ENCODE results near the gene BLOC1S5. TPM values are rescaled to one million over a fixed set of nuclear protein-coding genes. Genes with fewer than 3 reads are reported as not detected.

BLOC1S5 gene
- total and polyA plus RNA-seq, 9 of the 15 experiments (the other 6 are each of a cell fraction or from before 2014, with no cell fraction given), result 8.5 to 41.0 (median 27.7) TPM

DNA sequence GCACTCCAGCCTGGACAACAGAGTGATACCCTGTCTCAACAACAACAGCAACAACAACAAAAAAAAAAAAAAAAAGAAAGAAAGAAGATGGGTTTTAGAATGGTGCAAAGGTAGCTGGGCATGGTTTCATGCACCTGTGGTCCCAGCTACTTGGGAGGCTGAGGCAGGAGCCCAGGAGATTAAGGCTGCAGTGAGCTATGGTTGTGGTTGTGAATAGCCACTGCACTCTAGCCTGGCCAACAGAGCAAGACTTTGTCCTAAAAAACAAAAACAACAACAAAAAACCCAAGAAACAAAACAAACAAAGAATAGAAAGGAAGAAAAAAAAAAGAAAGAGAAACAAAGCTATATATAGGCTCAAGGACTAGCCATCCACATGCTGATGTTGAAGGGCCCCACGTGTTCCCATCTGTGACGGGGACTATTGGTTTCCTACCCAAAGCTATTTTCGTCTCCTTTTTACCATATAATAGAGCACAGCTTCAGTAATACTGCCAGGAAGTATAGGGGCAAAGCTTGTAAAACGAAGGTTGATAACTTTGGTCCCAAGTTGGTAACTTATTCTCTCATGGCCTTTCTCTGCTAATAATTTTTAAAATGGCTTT is 46.0 kb upstream of the BLOC1S5 start:
- ATAC-seq (no peak), DNase-seq (ENCODE audit: extremely low read depth in 1 of 4, low spot score in 3 of 4) (no peak), FAIRE-seq (no peak)
- no peak overlapping the region for H3K4me2 ChIP-seq (ENCODE audit: insufficient read depth, low read length)
- no peaks in the 10 kb centered on the region for H4K20me1 ChIP-seq (replicated peaks; ENCODE audit: control insufficient read depth, insufficient read depth, low read length)
- BruUV-seq (replicated peaks), result no TSS peak
- H2AFZ ChIP-seq (ENCODE audit: low read depth, low read length), result no peak overlapping the region
- no peak overlapping the region for H3K4me3 ChIP-seq
- ChIA-PET POLR2A (interaction anchor here (0.9 to 1.3 kb wide), 2 partner anchors 8 to 10 kb away, joined by 4 to 6 read pairs; partner anchors contain the start of gene EEF1E1), CTCF (ENCODE audit: low intra/inter-chr PET ratio) (no interaction called here)
- peaks cover 5% of the 10 kb centered on the region in 2 experiments; a peak in 4 of 5 replicates for H3K27me3 ChIP-seq (ENCODE audit: control insufficient read depth in 2 of 2, insufficient read depth in 2 of 2, low read length in 2 of 2)
- peaks cover 0 to 10% of the 10 kb centered on the region in 2 experiments; a peak in 3 of 5 replicates for H3K4me1 ChIP-seq (replicated peaks in 1 of 2; ENCODE audit: control insufficient read depth in 2 of 2, insufficient read depth in 2 of 2, low read length in 2 of 2)
- H3K9ac ChIP-seq (ENCODE audit: insufficient read depth in 1 of 2, low read depth in 2 of 2, low read length in 2 of 2), result no peak overlapping the region
- in situ Hi-C loops (cut with MboI), result no loop called here
- no peaks in the 10 kb centered on the region for H3K9me3 ChIP-seq (replicated peaks; ENCODE audit: control insufficient read depth, insufficient read depth, low read depth, low read length)
- 22% methylated on average over 4 of the region's 4 CpGs for WGBS (ENCODE audit: insufficient coverage, low coverage, missing lambda C conversion rate)
- no peak overlapping the region for H3K27ac ChIP-seq (ENCODE audit: extremely low read depth, low read depth, low read length)
- H3K9me1 ChIP-seq (ENCODE audit: control insufficient read depth, insufficient read depth, low read length), result no peaks in the 10 kb centered on the region
- no peaks in the 10 kb centered on the region for H3K36me3 ChIP-seq (ENCODE audit: control insufficient read depth, insufficient read depth, low read length)
- intact Hi-C loops (cut with micrococcal nuclease), result no loop called here
- no peak for TF ChIP-seq RBM14 (IDR thresholded peaks at IDR 0.05; ENCODE audit: borderline replicate concordance, insufficient read depth, low read depth, low read length)
- TF ChIP-seq, protein P1, sequence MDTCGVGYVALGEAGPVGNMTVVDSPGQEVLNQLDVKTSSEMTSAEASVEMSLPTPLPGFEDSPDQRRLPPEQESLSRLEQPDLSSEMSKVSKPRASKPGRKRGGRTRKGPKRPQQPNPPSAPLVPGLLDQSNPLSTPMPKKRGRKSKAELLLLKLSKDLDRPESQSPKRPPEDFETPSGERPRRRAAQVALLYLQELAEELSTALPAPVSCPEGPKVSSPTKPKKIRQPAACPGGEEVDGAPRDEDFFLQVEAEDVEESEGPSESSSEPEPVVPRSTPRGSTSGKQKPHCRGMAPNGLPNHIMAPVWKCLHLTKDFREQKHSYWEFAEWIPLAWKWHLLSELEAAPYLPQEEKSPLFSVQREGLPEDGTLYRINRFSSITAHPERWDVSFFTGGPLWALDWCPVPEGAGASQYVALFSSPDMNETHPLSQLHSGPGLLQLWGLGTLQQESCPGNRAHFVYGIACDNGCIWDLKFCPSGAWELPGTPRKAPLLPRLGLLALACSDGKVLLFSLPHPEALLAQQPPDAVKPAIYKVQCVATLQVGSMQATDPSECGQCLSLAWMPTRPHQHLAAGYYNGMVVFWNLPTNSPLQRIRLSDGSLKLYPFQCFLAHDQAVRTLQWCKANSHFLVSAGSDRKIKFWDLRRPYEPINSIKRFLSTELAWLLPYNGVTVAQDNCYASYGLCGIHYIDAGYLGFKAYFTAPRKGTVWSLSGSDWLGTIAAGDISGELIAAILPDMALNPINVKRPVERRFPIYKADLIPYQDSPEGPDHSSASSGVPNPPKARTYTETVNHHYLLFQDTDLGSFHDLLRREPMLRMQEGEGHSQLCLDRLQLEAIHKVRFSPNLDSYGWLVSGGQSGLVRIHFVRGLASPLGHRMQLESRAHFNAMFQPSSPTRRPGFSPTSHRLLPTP (IDR thresholded peaks at IDR 0.05; ENCODE audit: borderline replicate concordance, extremely low read depth, insufficient read length), result no peak
- TF ChIP-seq, protein P2, sequence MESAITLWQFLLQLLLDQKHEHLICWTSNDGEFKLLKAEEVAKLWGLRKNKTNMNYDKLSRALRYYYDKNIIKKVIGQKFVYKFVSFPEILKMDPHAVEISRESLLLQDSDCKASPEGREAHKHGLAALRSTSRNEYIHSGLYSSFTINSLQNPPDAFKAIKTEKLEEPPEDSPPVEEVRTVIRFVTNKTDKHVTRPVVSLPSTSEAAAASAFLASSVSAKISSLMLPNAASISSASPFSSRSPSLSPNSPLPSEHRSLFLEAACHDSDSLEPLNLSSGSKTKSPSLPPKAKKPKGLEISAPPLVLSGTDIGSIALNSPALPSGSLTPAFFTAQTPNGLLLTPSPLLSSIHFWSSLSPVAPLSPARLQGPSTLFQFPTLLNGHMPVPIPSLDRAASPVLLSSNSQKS (CRISPR knock-in tag; IDR thresholded peaks at IDR 0.05), result no peak
- no peak for TF ChIP-seq NFIX (CRISPR knock-in tag; IDR thresholded peaks at IDR 0.05; ENCODE audit: low read depth)
- no peak for TF ChIP-seq TRIM28 (IDR thresholded peaks at IDR 0.05)
- H3K79me2 ChIP-seq (ENCODE audit: control insufficient read depth, insufficient read depth, low read length), result no peaks in the 10 kb centered on the region
